ENCODE data around the gene TRA2A. TPM values are rescaled to one million over a fixed set of nuclear protein-coding genes. Genes with fewer than 3 reads are reported as not detected.
"Not testable (repeated sequence)": the region's sequence is repeated elsewhere in the genome, so short reads cannot be mapped to it uniquely, and the experiment has no call there.

The TRA2A gene
- total RNA-seq, 2 experiments from 2014 or later: 86.8 to 143 TPM

DNA sequence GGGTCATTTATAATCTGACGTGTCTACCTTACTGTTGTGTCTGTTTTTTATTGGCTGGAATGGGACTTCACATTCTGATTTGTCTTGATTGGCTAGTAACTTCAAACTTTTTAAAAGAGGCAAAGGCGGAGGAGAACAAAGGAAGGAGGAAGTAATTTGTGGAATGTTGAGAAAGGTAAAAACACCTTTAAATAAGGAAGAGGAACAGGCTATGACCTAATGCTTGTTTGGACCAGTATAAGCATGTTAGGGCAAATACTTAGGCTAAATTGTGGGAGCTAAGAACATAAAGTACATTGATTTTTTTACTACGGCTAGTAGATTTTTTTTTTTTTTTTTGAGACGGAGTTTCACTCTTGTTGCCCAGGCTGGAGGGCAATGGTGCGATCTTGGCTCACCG, 18.0 kb downstream of the TRA2A start:
- H3K27ac Mint-ChIP-seq, H3K4me3 Mint-ChIP-seq: not testable (repeated sequence)
- CTCF ChIA-PET: interaction anchor here (0.8 to 1.4 kb wide), 2 partner anchors 9 to 15 kb away, joined by 3 to 4 read pairs; no protein-coding TSS in a partner anchor

DNA sequence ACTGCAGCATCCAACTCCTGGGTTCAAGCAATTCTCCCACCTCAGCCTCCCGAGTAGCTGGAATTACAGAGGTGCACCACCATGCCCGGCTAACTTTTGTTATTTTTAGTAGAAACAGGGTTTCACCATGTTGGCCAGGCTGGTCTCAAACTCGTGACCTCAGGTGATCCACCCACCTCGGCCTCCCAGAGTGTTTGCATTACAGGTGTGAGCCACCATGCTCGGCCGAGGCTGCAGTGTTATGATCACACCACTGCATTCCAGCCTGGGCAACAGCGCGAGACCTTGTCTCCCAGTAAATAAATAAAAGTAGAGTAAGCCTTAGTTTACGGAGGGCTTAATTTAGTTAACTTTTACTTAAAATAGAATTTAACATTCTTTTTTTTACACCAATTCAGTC, 37.8 kb downstream of the TRA2A start:
- no peak for DNase-seq
- Mint-ChIP-seq H3K36me3 (ENCODE audit: low read depth) (peaks cover 5% of the 10 kb centered on the region), H3K27ac (no peak overlapping the region), H3K27me3 (no peaks in the 10 kb centered on the region), H3K4me1 (peaks cover 2% of the 10 kb centered on the region), H3K4me3 (no peak overlapping the region), H3K9me3 (ENCODE audit: low read depth) (no peaks in the 10 kb centered on the region)
- intact Hi-C loops (cut with DNase I, micrococcal nuclease): no loop called here
- no peak for ATAC-seq
- ChIA-PET POLR2A (no interaction called here), CTCF (interaction anchor here (0.6 kb wide), 1 partner anchor 76 kb away, joined by 3 read pairs; no protein-coding TSS in a partner anchor)

More for the DNA sequence above, 18.0 kb downstream of the TRA2A start:
- not testable (repeated sequence) for H3K27me3 Mint-ChIP-seq; DNase-seq; H3K9me3 Mint-ChIP-seq (ENCODE audit: low read depth); ATAC-seq
- intact Hi-C loops (cut with DNase I, micrococcal nuclease): loop anchor here in 1 of 2 experiments (2.0 kb wide), 1 partner anchor 17 kb away; the partner anchor contains the start of gene TRA2A
- POLR2A ChIA-PET: interaction anchor here (0.7 kb wide), 1 partner anchor 19 kb away, joined by 9 read pairs; no protein-coding TSS in a partner anchor
- Mint-ChIP-seq H3K4me1 (peaks cover 22% of the 10 kb centered on the region), H3K36me3 (ENCODE audit: low read depth) (peaks cover 73% of the 10 kb centered on the region)

DNA sequence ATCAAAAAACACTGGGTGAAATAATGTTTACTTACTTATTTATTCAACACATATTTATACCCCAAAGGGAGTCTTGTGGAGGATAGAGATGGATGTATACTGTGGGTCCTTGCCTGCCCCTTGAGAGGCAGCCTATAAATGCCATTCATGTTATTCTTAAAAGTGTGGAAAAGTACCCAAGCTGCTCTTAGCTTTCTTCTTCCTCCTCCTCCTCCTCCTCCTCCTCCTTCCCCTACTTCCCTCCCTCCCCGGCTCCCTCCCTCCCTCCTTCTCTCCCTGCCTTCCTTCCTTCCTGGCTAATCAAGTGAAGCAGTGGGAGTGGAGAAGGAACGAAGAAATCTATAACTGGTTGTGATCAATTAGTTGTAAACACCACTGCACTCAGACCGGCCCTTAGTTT, 40.3 kb downstream of the TRA2A start:
- peak overlapping the region; percentile 78 for H3K4me3 Mint-ChIP-seq
- H3K36me3 Mint-ChIP-seq (ENCODE audit: low read depth): no peaks in the 10 kb centered on the region
- ChIA-PET POLR2A (no interaction called here), CTCF (interaction anchor here (1.0 kb wide), 1 partner anchor 234 kb away, joined by 3 read pairs; no protein-coding TSS in a partner anchor)
- no peaks in the 10 kb centered on the region for H3K9me3 Mint-ChIP-seq (ENCODE audit: low read depth)
- H3K27me3 Mint-ChIP-seq: no peaks in the 10 kb centered on the region
- DNase-seq: no peak
- ATAC-seq: no peak
- intact Hi-C loops (cut with DNase I, micrococcal nuclease): no loop called here
- H3K4me1 Mint-ChIP-seq: peaks cover 2% of the 10 kb centered on the region
- H3K27ac Mint-ChIP-seq: no peak overlapping the region

DNA sequence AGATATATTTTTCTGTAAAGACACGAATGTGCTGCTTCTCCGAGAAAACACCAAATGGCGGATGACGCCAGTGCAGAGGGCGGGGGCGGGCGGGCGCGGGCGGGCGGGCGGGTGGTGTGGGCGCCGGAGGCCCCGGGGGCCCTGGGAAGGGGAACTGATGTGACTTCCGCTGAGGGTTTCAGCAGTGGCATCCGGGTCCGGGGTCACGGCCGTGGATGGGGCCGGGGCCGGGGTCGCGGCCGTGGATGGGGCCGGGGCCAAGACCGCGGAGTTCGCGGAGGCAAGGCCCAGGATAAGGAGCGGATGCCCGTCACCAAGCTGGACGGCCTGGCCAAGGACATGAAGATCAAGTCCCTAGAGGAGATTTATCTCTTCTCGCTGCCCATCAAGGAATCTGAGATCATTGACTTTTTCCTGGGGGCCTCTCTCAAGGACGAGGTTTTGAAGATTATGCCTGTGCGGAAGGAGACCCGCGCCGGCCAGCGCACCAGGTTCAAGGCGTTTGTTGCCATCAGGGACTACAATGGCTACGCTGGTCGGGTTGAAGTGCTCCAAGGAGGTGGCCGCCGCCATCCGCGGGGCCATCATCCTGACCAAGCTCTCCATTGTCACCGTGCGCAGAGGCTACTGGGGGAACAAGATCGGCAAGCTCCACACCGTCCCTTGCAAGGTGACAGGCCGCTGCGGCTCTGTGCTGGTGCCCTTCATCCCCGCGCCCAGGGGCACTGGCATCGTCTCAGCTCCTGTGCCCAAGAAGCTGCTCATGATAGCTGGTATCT, 41.2 kb downstream of the TRA2A start:
- POLR2A ChIA-PET: interaction anchor here (0.6 kb wide), 1 partner anchor 210 kb away, joined by 3 read pairs; no protein-coding TSS in a partner anchor
- ATAC-seq (peak; percentile 87), DNase-seq (peak; percentile 67)
- H3K27ac Mint-ChIP-seq: peak overlapping the region; percentile 83
- H3K4me1 Mint-ChIP-seq: peaks cover 2% of the 10 kb centered on the region
- CTCF ChIA-PET: interaction anchor here (0.9 to 1.5 kb wide), 3 partner anchors 13 to 234 kb away, joined by 3 to 5 read pairs (median 3); no protein-coding TSS in a partner anchor
- no peaks in the 10 kb centered on the region for H3K9me3 Mint-ChIP-seq (ENCODE audit: low read depth)
- intact Hi-C loops (cut with DNase I, micrococcal nuclease): loop anchor here in 1 of 2 experiments (1.0 kb wide), 1 partner anchor 41 kb away; the partner anchor contains the start of gene TRA2A
- H3K4me3 Mint-ChIP-seq: peak overlapping the region; percentile 78
- no peaks in the 10 kb centered on the region for H3K36me3 Mint-ChIP-seq (ENCODE audit: low read depth)
- H3K27me3 Mint-ChIP-seq: no peaks in the 10 kb centered on the region

DNA sequence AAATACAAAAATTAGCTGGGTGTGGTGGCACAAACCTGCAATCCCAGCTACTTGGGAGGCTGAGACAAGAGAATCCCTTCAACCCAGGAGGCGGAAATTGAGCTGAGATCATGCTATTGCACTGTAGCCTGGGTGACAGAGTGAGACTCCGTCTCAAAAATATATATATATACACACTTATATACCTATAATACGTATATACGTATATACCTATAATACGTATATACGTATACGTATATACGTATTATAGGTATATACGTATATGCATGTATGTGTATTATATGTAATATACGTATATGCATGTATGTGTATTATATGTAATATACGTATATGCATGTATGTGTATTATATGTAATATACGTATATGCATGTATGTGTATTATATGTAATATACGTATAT, 43.1 kb downstream of the TRA2A start:
- H3K27ac Mint-ChIP-seq; H3K4me1 Mint-ChIP-seq; H3K9me3 Mint-ChIP-seq (ENCODE audit: low read depth); intact Hi-C loops (cut with DNase I, micrococcal nuclease); DNase-seq; POLR2A ChIA-PET; H3K36me3 Mint-ChIP-seq (ENCODE audit: low read depth); H3K27me3 Mint-ChIP-seq; ATAC-seq; H3K4me3 Mint-ChIP-seq: not testable (repeated sequence)
- CTCF ChIA-PET: interaction anchor here (0.7 kb wide), 2 partner anchors 181 to 186 kb away, joined by 3 read pairs; no protein-coding TSS in a partner anchor

DNA sequence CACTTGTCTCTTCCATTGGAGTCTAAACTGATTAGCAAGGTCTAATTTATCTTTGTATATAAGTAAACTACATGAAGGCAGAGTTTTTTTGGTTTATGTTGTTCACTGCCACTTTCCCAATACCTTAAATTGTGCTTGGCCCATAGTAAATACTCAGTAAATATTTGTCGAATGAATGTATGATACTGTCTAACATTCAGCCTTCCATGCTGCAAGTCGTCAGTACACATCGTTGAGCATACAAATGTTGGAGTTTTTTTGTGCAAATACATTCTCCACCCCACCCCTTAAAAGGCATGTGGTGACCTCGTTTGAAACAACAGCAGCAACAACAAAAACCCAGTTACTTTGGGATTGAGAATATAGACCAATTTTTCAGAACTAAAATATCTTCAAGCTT, 44.1 kb downstream of the TRA2A start:
- Mint-ChIP-seq H3K27me3 (no peaks in the 10 kb centered on the region), H3K36me3 (ENCODE audit: low read depth) (no peaks in the 10 kb centered on the region), H3K4me3 (no peak overlapping the region), H3K27ac (no peak overlapping the region), H3K4me1 (peaks cover 2% of the 10 kb centered on the region), H3K9me3 (ENCODE audit: low read depth) (no peaks in the 10 kb centered on the region)
- intact Hi-C loops (cut with DNase I, micrococcal nuclease): no loop called here
- ChIA-PET CTCF (interaction anchor here (0.6 to 1.6 kb wide), 3 partner anchors 22 to 1315 kb away, joined by 3 read pairs; no protein-coding TSS in a partner anchor), POLR2A (no interaction called here)
- ATAC-seq: no peak
- DNase-seq: no peak

DNA sequence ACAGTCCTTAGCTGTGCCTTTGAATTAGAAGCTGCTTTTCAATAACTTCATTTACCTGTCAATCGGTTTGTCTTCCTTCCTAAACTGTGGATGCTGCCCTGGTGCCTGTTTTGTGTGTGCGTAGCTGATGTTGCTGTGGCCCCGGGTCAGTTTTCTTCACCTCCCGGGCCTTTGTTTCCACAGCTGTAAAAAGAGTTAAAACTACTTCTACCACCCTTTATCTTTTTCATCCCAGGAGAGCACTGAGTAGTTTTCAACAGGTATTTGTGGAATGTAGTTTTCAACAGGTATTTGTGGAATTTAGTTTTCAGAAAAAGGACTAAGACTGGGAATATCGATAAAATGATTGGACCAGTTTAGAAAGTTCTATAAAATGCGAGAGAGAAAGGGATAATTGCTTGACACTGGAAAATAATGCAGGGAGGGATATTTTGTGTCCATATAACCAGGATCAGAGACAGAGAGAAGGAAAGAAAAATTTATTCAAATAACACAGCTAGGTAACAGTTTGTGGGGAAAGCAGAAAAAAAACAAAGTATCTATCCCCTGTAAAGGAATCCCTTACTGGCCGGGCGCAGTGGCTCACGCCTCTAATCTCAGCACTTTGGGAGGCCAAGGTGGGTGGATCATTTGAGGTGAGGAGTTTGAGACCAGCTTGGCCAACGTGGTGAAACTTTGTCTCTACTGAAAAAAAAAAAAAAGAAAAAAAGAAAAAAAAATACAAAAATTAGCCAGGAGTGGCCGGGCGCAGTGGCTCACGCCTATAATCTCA, 45.6 kb downstream of the TRA2A start:
- intact Hi-C loops (cut with DNase I, micrococcal nuclease): no loop called here
- CTCF ChIA-PET: interaction anchor here (0.6 kb wide), 2 partner anchors 39 to 185 kb away, joined by 3 read pairs; no protein-coding TSS in a partner anchor

DNA sequence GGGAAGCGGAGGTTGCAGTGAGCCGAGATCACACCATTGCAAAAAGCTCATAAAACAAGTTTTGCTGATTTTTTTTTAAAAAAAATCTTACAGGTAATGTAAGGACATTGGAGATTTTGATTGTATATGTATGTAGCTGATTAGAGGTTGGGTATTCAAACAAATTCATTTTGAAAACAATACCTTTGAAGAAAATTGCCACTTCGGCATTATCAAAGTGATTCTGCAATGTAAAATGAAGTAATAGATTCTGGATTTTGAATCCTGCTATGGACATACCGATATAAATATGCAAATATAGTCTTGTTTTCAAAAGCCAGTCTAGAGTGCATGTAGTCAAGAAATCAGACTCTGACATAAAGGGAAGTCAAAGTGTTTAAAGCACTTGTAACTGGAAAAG, 49.1 kb downstream of the TRA2A start:
- POLR2A ChIA-PET: interaction anchor here (0.6 kb wide), 1 partner anchor 13 kb away, joined by 5 read pairs; no protein-coding TSS in a partner anchor
- H3K4me1 Mint-ChIP-seq: no peaks in the 10 kb centered on the region

More for the DNA sequence above, 45.6 kb downstream of the TRA2A start:
- Mint-ChIP-seq H3K27ac (no peak overlapping the region), H3K36me3 (ENCODE audit: low read depth) (no peaks in the 10 kb centered on the region), H3K9me3 (ENCODE audit: low read depth) (no peaks in the 10 kb centered on the region), H3K4me1 (peaks cover 2% of the 10 kb centered on the region), H3K27me3 (peaks cover 4% of the 10 kb centered on the region), H3K4me3 (no peak overlapping the region)
- ATAC-seq (no peak), DNase-seq (no peak)
- POLR2A ChIA-PET: no interaction called here

DNA sequence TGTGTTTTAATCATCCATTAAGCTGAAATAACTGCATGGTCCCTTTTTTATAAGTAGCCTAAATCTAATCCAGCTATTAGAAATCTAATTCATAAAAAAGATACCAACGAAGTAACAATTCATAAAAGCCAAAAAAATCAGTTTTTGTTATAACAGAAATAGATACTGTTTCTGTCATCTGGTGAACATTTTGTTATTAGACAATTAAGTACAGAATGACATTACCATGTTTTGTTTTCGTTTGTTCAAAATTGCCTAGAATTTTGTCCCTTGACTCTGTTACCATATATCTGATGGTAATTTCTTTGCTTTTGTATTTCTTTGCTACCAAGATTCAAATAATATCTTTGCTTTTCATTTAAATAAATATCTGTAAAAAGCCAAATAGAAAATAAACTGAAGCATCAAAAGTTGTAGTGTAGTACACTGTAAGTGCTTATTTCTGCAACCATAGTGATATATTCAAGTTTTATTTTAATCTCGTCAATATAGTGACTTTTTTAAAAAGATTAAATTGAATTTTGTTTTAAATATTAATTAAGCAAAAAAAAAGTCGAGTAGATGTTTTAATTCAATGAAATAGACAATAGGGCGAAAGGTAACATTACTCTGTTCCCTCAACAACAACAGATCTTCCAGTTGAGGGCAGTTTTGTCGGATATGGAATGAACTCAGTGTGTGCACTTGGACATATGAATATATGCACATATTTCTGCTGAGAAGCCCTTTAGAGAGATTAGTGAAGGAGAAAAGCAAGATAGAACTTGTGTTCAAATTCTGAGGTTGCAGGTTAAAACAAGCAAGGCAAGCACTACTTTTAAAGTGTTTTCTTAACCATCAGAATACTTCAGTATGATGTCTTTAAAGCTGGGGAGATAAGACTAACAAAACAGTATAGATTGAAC, 53.6 kb downstream of the TRA2A start:
- ChIA-PET POLR2A (no interaction called here), CTCF (interaction anchor here (0.6 to 2.0 kb wide), 3 partner anchors 10 to 1096 kb away, joined by 3 to 5 read pairs (median 4); no protein-coding TSS in a partner anchor)
- Mint-ChIP-seq H3K4me3 (no peak overlapping the region), H3K36me3 (ENCODE audit: low read depth) (no peaks in the 10 kb centered on the region), H3K27me3 (peaks cover 38% of the 10 kb centered on the region), H3K27ac (no peak overlapping the region), H3K4me1 (peaks cover 9% of the 10 kb centered on the region), H3K9me3 (ENCODE audit: low read depth) (no peaks in the 10 kb centered on the region)
- no peak for DNase-seq
- ATAC-seq: no peak
- intact Hi-C loops (cut with DNase I, micrococcal nuclease): loop anchor here in 1 of 2 experiments (10.0 kb wide), 1 partner anchor 807 kb away; the partner anchor contains the start of gene NPY

More for the DNA sequence above, 49.1 kb downstream of the TRA2A start:
- Mint-ChIP-seq H3K9me3 (ENCODE audit: low read depth) (no peaks in the 10 kb centered on the region), H3K27me3 (peaks cover 14% of the 10 kb centered on the region), H3K27ac (no peak overlapping the region), H3K36me3 (ENCODE audit: low read depth) (no peaks in the 10 kb centered on the region), H3K4me3 (no peak overlapping the region)
- no peak for ATAC-seq
- intact Hi-C loops (cut with DNase I, micrococcal nuclease): no loop called here
- no peak for DNase-seq
- CTCF ChIA-PET: interaction anchor here (0.7 to 1.3 kb wide), 3 partner anchors 64 to 209 kb away, joined by 3 to 4 read pairs (median 4); no protein-coding TSS in a partner anchor

DNA sequence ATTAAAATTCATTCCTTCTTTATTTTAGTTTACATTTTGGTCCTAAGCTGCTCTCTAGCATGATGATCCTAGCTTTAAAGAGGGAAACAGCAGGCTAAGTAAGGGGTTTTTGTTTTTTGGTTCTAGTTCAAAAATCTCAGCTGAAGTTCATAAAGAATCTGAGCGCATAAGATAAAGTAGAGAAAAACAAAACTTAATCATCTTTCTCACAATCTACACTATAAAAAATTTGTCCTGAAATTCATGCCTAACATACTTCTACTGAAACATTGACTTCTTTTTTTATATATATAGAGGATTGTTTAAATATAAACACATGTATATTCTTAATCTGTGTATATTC, 54.7 kb downstream of the TRA2A start:
- CTCF ChIA-PET: interaction anchor here (0.6 kb wide), 1 partner anchor 70 kb away, joined by 3 read pairs; no protein-coding TSS in a partner anchor
- POLR2A ChIA-PET: no interaction called here

More for the DNA sequence above, 54.7 kb downstream of the TRA2A start:
- no peak for DNase-seq
- intact Hi-C loops (cut with DNase I, micrococcal nuclease): loop anchor here in 1 of 2 experiments (10.0 kb wide), 1 partner anchor 808 kb away; the partner anchor contains the start of gene NPY
- no peak overlapping the region for H3K27ac Mint-ChIP-seq
- no peak for ATAC-seq
- no peak overlapping the region for H3K4me3 Mint-ChIP-seq
- H3K27me3 Mint-ChIP-seq: peaks cover 44% of the 10 kb centered on the region
- no peaks in the 10 kb centered on the region for H3K36me3 Mint-ChIP-seq (ENCODE audit: low read depth)
- H3K9me3 Mint-ChIP-seq (ENCODE audit: low read depth): no peaks in the 10 kb centered on the region
- peaks cover 9% of the 10 kb centered on the region for H3K4me1 Mint-ChIP-seq
